H7 (cell line): ENCODE results near the gene ZSWIM4. TPM values are rescaled to one million over a fixed set of nuclear protein-coding genes. Genes with fewer than 3 reads are reported as not detected.
A peak's percentile ranks its signal among the peaks of the same experiment; 100 is the strongest.

Source experiments
- DNase-seq: peaks from one replicate; pipeline ENCODE4 v3.0.0; 2012
- H3K27me3 ChIP-seq: 2 replicates; pipeline ENCODE4 v1.6.0; 2011; ENCODE audit warnings: mild to moderate bottlenecking, low read length; ENCODE audit not compliant: control insufficient read depth, insufficient read depth
- H3K36me3 ChIP-seq: replicated peaks from 2 replicates; pipeline ENCODE4 v1.5.1; 2011; ENCODE audit warnings: low read length; ENCODE audit not compliant: control insufficient read depth, insufficient read depth
- H3K4me3 ChIP-seq: 2 replicates; pipeline ENCODE4 v1.5.1; 2011; ENCODE audit warnings: low read depth, mild to moderate bottlenecking, control low read depth, low read length, moderate library complexity; ENCODE audit not compliant: insufficient read depth
- total RNA-seq: library from RNA; depleted of rRNA; stranded (reverse); fragments of >200 nt; shearing (Covaris generic); gene quantifications from 2 replicates; pipeline ENCODE4 v1.2.3, GENCODE V29; 2014

Gene ZSWIM4
- total RNA-seq, 1 experiment from 2014 or later, result 18.3 TPM

- DNase-seq, result peak; percentile 30
- H3K4me3 ChIP-seq, result no peak overlapping the region
- H3K36me3 ChIP-seq, result peaks cover 8% of the 10 kb centered on the region
- H3K27me3 ChIP-seq, result no peaks in the 10 kb centered on the region
Observed at GRCh38 chr19:13830741-13831536, 35.7 kb downstream of the ZSWIM4 start.

GRCh38 chr19:13831537-13832467 is 36.6 kb downstream of the ZSWIM4 start:
- Histone ChIP-seq H3K36me3 (peaks cover 8% of the 10 kb centered on the region), H3K4me3 (no peak overlapping the region), H3K27me3 (no peaks in the 10 kb centered on the region)
- peak; percentile 29 for DNase-seq

- H3K36me3 ChIP-seq, result peaks cover 5% of the 10 kb centered on the region
- H3K27me3 ChIP-seq, result no peaks in the 10 kb centered on the region
- DNase-seq, result peak; percentile 100
- H3K4me3 ChIP-seq, result peak overlapping the region; percentile 34
Observed at GRCh38 chr19:13833330-13834243, 38.3 kb downstream of the ZSWIM4 start.

- peaks cover 3% of the 10 kb centered on the region for H3K36me3 ChIP-seq
- H3K4me3 ChIP-seq, result no peak overlapping the region; the same call in 1 of the 2 replicates
- DNase-seq, result peak; percentile 44
- H3K27me3 ChIP-seq, result no peaks in the 10 kb centered on the region
Observed at GRCh38 chr19:13834244-13835069, 39.2 kb downstream of the ZSWIM4 start.

- Histone ChIP-seq H3K4me3 (no peak overlapping the region), H3K27me3 (no peaks in the 10 kb centered on the region), H3K36me3 (no peaks in the 10 kb centered on the region)
- peak; percentile 42 for DNase-seq
Observed at GRCh38 chr19:13835791-13836723, 40.8 kb downstream of the ZSWIM4 start.

- no peak overlapping the region for H3K4me3 ChIP-seq
Observed at GRCh38 chr19:13838435-13839129, 43.3 kb downstream of the ZSWIM4 start.

GRCh38 chr19:13839130-13839937 is 44.1 kb downstream of the ZSWIM4 start:
- Histone ChIP-seq H3K36me3 (no peaks in the 10 kb centered on the region), H3K4me3 (no peak overlapping the region), H3K27me3 (no peaks in the 10 kb centered on the region)
- DNase-seq, result peak; percentile 83

More at GRCh38 chr19:13838435-13839129, 43.3 kb downstream of the ZSWIM4 start:
- no peaks in the 10 kb centered on the region for H3K36me3 ChIP-seq
- peak; percentile 29 for DNase-seq
- H3K27me3 ChIP-seq, result no peaks in the 10 kb centered on the region

- no peak overlapping the region for H3K4me3 ChIP-seq
- H3K27me3 ChIP-seq, result no peaks in the 10 kb centered on the region
- H3K36me3 ChIP-seq, result no peaks in the 10 kb centered on the region
- no peak for DNase-seq
Observed at GRCh38 chr19:13839938-13840304, 44.7 kb downstream of the ZSWIM4 start.

- Histone ChIP-seq H3K4me3 (no peak overlapping the region; the same call in 1 of the 2 replicates), H3K36me3 (no peaks in the 10 kb centered on the region), H3K27me3 (no peaks in the 10 kb centered on the region)
- peak; percentile 43 for DNase-seq
Observed at GRCh38 chr19:13840305-13841085, 45.3 kb downstream of the ZSWIM4 start.

GRCh38 chr19:13841086-13841961 is 46.1 kb downstream of the ZSWIM4 start:
- no peaks in the 10 kb centered on the region for H3K36me3 ChIP-seq
- H3K27me3 ChIP-seq, result no peaks in the 10 kb centered on the region
- DNase-seq, result peak; percentile 52
- peak overlapping the region; percentile 77 for H3K4me3 ChIP-seq
